ENCODE measurements around the gene OR8S1.

Gene OR8S1

DNA sequence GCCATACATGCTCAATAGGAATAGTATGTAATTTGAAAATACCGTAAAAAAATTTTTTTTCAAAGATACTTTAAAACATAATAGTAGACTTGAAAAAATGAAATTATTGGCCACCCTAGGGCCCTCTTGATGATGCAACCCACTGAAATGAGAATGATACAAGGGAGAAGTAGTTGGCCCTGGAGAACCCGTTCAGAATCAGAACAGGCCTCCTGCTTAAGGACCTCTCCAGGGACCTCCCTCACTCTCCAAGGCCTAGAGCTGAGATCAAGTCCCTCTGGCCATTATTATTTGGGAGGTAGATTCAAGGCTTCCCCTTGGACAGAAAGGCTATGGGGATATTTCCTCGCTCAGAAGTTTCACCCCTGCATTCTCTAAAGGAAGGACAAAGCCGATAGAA, 32.5 kb downstream of the OR8S1 start:
- DNase-seq, result no peak

DNA sequence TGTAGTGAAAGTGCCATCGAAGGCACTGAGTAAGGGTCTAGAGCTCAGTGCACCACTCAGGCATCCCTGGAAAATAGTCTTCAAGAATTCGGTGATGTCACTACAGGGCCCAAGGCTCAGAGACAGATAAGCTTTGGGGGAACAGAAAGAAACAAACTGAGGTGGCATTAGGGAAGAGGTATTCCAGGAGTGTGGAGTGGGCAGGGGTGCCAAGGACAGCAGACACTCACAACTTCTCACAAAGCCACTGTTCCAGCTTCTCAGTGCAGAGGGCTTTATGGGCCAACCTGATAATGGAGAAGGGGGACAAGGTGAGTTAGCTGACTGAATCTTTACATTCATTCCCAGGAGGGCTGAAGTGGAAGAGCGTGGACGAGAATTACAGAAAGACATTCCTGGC, 42.3 kb downstream of the OR8S1 start:
- DNase-seq, result no peak

DNA sequence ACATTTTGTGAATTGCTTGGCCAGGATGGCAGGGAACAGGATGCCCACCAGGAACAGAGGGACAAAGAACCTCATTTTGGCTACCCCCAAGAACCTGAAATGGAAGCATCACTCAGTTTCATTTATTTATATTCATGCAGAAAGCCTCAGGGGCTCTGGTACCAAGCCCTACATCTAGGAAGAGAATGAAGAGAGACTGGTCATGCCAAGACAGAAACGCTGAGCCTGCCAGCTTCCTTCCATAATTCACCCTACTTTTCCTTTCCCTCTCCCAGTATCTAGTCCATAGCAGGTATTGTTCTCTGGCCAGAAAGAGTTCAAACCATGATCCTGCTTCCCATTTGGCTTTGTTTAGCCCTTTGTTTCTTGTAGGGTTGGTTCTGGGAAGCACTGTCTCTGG, 44.5 kb downstream of the OR8S1 start, which contains the start of gene LALBA:
Gene LALBA (minus strand): TSS at position 101 of the 400 bp plus-strand sequence. CDS start 26 bp downstream, at position 75.
- no peak for DNase-seq

GRCh38 chr12:48572326-48572725, 46.9 kb downstream of the OR8S1 start:
- peak; percentile 13 to 20 (median 19) for DNase-seq

Measured in suppressor macrophage treated with lipopolysaccharide for 1 hour (primary cell).